ENCODE data around the gene ZBTB25. TPM values are rescaled to one million over a fixed set of nuclear protein-coding genes. Genes with fewer than 3 reads are reported as not detected.

The ZBTB25 gene
- total RNA-seq, 4 donors from 2014 or later = 4.6 to 34.4 (median 11.2) TPM

GRCh38 chr14:64423987-64424386 is 79.7 kb downstream of the ZBTB25 start:
- Histone ChIP-seq H3K4me1 (no peaks in the 10 kb centered on the region), H3K27me3 (no peaks in the 10 kb centered on the region), H3K36me3 (no peaks in the 10 kb centered on the region), H3K4me3 (no peak overlapping the region), H3K27ac (no peak overlapping the region), H3K9me3 (no peaks in the 10 kb centered on the region)
- intact Hi-C loops (cut with DNase I; ENCODE audit: low total_unique reads) = no loop called here
- TF ChIP-seq CTCF (IDR thresholded peaks at IDR 0.05) = no peak
- TF ChIP-seq POLR2A (IDR thresholded peaks at IDR 0.05) = no peak
- no peak for DNase-seq

DNA sequence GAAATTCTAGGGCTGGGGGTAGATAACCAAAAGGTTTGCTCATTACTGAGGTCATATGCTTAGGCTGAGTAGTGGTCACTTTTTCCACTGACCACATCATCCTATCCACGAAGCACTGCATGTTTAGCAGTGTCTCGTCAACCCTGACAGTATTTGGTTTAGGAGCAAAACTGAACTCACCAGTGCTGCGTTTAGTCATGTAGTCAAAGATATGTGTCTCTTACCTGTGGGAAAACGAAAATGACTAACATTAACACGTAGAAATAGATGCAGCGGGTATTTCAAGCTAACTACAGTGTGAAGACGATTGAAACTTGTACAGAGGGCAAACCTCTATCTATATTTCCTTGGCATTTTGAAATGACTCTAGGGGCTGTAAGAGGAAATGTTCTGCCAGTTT is 80.9 kb downstream of the ZBTB25 start:
- Histone ChIP-seq H3K4me1 (no peaks in the 10 kb centered on the region), H3K27ac (no peak overlapping the region), H3K27me3 (no peaks in the 10 kb centered on the region), H3K4me3 (no peak overlapping the region), H3K36me3 (no peaks in the 10 kb centered on the region), H3K9me3 (no peaks in the 10 kb centered on the region)
- no peak for DNase-seq
- intact Hi-C loops (cut with DNase I; ENCODE audit: low total_unique reads) = no loop called here
- TF ChIP-seq CTCF (IDR thresholded peaks at IDR 0.05) = no peak
- TF ChIP-seq POLR2A (IDR thresholded peaks at IDR 0.05) = no peak

GRCh38 chr14:64422005-64422404 is 81.6 kb downstream of the ZBTB25 start:
- Histone ChIP-seq H3K4me3 (no peak overlapping the region), H3K27me3 (no peaks in the 10 kb centered on the region), H3K36me3 (no peaks in the 10 kb centered on the region), H3K9me3 (no peaks in the 10 kb centered on the region), H3K4me1 (no peaks in the 10 kb centered on the region), H3K27ac (no peak overlapping the region)
- DNase-seq = no peak
- no peak for TF ChIP-seq POLR2A (IDR thresholded peaks at IDR 0.05)
- TF ChIP-seq CTCF (IDR thresholded peaks at IDR 0.05) = no peak
- intact Hi-C loops (cut with DNase I; ENCODE audit: low total_unique reads) = no loop called here

GRCh38 chr14:64421166-64421565 is 82.5 kb downstream of the ZBTB25 start:
- intact Hi-C loops (cut with DNase I; ENCODE audit: low total_unique reads) = no loop called here
- H3K4me1 ChIP-seq = no peaks in the 10 kb centered on the region
- no peak overlapping the region for H3K4me3 ChIP-seq
- no peak for TF ChIP-seq CTCF (IDR thresholded peaks at IDR 0.05)
- no peak for TF ChIP-seq POLR2A (IDR thresholded peaks at IDR 0.05)
- DNase-seq = no peak
- H3K27ac ChIP-seq = no peak overlapping the region
- no peaks in the 10 kb centered on the region for H3K36me3 ChIP-seq
- no peaks in the 10 kb centered on the region for H3K9me3 ChIP-seq
- no peaks in the 10 kb centered on the region for H3K27me3 ChIP-seq

- no peaks in the 10 kb centered on the region for H3K4me1 ChIP-seq
- intact Hi-C loops (cut with DNase I; ENCODE audit: low total_unique reads) = no loop called here
- no peaks in the 10 kb centered on the region for H3K27me3 ChIP-seq
- H3K36me3 ChIP-seq = peaks cover 0 to 2% of the 10 kb centered on the region in 2 donors
- H3K27ac ChIP-seq = no peak overlapping the region
- H3K4me3 ChIP-seq = no peak overlapping the region
- no peaks in the 10 kb centered on the region for H3K9me3 ChIP-seq
- TF ChIP-seq POLR2A (IDR thresholded peaks at IDR 0.05) (no peak), CTCF (IDR thresholded peaks at IDR 0.05) (no peak)
- no peak for DNase-seq
Observed at GRCh38 chr14:64419003-64419402, 84.6 kb downstream of the ZBTB25 start.
